ENCODE data around the gene HNF4A.

HNF4A gene

DNA sequence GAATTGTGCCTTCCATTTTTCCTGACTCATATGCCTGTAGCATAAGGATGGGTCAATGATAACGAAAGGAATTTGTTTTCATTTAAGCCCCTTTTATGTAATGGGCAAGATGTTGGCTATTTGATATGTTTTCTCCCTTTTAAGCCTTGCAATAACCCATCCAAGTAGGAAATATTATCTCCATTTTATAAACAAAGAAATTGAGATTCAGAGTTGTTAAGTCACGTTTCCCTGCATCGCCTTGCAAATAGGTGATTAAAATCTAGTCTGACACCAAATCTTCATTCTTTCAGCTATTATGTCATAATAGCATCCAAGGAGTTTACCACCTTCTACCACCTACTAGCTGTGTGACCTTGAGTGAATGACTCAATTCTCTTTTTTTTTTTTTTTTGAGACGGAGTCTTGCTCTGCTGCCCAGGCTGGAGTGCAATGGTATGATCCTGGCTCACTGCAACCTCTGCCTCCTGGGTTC, 7.0 kb downstream of the HNF4A start (continued):
- TF ChIP-seq ZNF169 (tag by site-specific recombination; IDR thresholded peaks at IDR 0.05) (no peak), ZNF560 (tag by site-specific recombination; IDR thresholded peaks at IDR 0.05; ENCODE audit: borderline replicate concordance) (no peak), SP2 (tag by site-specific recombination; IDR thresholded peaks at IDR 0.05) (peak; percentile 28), ZNF558 (tag by site-specific recombination; IDR thresholded peaks at IDR 0.05) (peak; percentile 68; the same call in 1 of the 2 replicates), ZNF37A (tag by site-specific recombination; IDR thresholded peaks at IDR 0.05) (no peak), WT1 (tag by site-specific recombination; IDR thresholded peaks at IDR 0.05) (peak; percentile 55; the same call in 1 of the 2 replicates), ZSCAN23 (tag by site-specific recombination; IDR thresholded peaks at IDR 0.05) (peak; percentile 74), ZNF600 (tag by site-specific recombination; IDR thresholded peaks at IDR 0.05) (peak; percentile 45; the same call in 1 of the 2 replicates), SCRT2 (tag by site-specific recombination; IDR thresholded peaks at IDR 0.05) (peak; percentile 67), PBX3 (CRISPR knock-in tag; IDR thresholded peaks at IDR 0.05) (no peak), KLF8 (tag by site-specific recombination; IDR thresholded peaks at IDR 0.05) (peak; percentile 96), ZNF776 (tag by site-specific recombination; IDR thresholded peaks at IDR 0.05; ENCODE audit: borderline replicate concordance) (no peak), ZNF366 (tag by site-specific recombination; conservative IDR thresholded peaks at IDR 0.05) (peak; percentile 80), GLI2 (tag by site-specific recombination; IDR thresholded peaks at IDR 0.05; ENCODE audit: borderline replicate concordance, low read depth) (no peak), ZNF335 (tag by site-specific recombination; conservative IDR thresholded peaks at IDR 0.05) (peak; percentile 31; the same call in 1 of the 2 replicates), KLF16 (tag by site-specific recombination; IDR thresholded peaks at IDR 0.05) (0 out of 2 replicates have a peak, but pooled peaks have one; percentile 29), ZNF174 (tag by site-specific recombination; IDR thresholded peaks at IDR 0.05) (no peak), ZBTB17 (tag by site-specific recombination; IDR thresholded peaks at IDR 0.05) (peak; percentile 73), ZNF184 (tag by site-specific recombination; IDR thresholded peaks at IDR 0.05) (0 out of 2 replicates have a peak, but pooled peaks have one; percentile 51), ZNF629 (tag by site-specific recombination; IDR thresholded peaks at IDR 0.05) (peak; percentile 96), ZBTB44 (tag by site-specific recombination; IDR thresholded peaks at IDR 0.05) (peak; percentile 85), ZEB2 (tag by site-specific recombination; IDR thresholded peaks at IDR 0.05) (no peak), ZNF777 (tag by site-specific recombination; IDR thresholded peaks at IDR 0.05; ENCODE audit: borderline replicate concordance) (no peak), ZNF692 (tag by site-specific recombination; IDR thresholded peaks at IDR 0.05) (peak; percentile 73), PRDM1 (tag by site-specific recombination; IDR thresholded peaks at IDR 0.05) (0 out of 2 replicates have a peak, but pooled peaks have one; percentile 22), GFI1B (tag by site-specific recombination; IDR thresholded peaks at IDR 0.05) (0 out of 2 replicates have a peak, but pooled peaks have one; percentile 44)
- TF ChIP-seq, protein P1, sequence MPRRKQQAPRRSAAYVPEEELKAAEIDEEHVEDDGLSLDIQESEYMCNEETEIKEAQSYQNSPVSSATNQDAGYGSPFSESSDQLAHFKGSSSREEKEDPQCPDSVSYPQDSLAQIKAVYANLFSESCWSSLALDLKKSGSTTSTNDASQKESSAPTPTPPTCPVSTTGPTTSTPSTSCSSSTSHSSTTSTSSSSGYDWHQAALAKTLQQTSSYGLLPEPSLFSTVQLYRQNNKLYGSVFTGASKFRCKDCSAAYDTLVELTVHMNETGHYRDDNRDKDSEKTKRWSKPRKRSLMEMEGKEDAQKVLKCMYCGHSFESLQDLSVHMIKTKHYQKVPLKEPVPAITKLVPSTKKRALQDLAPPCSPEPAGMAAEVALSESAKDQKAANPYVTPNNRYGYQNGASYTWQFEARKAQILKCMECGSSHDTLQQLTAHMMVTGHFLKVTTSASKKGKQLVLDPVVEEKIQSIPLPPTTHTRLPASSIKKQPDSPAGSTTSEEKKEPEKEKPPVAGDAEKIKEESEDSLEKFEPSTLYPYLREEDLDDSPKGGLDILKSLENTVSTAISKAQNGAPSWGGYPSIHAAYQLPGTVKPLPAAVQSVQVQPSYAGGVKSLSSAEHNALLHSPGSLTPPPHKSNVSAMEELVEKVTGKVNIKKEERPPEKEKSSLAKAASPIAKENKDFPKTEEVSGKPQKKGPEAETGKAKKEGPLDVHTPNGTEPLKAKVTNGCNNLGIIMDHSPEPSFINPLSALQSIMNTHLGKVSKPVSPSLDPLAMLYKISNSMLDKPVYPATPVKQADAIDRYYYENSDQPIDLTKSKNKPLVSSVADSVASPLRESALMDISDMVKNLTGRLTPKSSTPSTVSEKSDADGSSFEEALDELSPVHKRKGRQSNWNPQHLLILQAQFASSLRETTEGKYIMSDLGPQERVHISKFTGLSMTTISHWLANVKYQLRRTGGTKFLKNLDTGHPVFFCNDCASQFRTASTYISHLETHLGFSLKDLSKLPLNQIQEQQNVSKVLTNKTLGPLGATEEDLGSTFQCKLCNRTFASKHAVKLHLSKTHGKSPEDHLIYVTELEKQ (tag by site-specific recombination; IDR thresholded peaks at IDR 0.05; ENCODE audit: borderline replicate concordance), result 0 out of 2 replicates have a peak, but pooled peaks have one; percentile 59
- TF ChIP-seq, protein P2, sequence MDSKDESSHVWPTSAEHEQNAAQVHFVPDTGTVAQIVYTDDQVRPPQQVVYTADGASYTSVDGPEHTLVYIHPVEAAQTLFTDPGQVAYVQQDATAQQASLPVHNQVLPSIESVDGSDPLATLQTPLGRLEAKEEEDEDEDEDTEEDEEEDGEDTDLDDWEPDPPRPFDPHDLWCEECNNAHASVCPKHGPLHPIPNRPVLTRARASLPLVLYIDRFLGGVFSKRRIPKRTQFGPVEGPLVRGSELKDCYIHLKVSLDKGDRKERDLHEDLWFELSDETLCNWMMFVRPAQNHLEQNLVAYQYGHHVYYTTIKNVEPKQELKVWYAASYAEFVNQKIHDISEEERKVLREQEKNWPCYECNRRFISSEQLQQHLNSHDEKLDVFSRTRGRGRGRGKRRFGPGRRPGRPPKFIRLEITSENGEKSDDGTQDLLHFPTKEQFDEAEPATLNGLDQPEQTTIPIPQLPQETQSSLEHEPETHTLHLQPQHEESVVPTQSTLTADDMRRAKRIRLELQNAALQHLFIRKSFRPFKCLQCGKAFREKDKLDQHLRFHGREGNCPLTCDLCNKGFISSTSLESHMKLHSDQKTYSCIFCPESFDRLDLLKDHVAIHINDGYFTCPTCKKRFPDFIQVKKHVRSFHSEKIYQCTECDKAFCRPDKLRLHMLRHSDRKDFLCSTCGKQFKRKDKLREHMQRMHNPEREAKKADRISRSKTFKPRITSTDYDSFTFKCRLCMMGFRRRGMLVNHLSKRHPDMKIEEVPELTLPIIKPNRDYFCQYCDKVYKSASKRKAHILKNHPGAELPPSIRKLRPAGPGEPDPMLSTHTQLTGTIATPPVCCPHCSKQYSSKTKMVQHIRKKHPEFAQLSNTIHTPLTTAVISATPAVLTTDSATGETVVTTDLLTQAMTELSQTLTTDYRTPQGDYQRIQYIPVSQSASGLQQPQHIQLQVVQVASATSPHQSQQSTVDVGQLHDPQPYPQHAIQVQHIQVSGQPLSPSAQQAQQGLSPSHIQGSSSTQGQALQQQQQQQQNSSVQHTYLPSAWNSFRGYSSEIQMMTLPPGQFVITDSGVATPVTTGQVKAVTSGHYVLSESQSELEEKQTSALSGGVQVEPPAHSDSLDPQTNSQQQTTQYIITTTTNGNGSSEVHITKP (tag by site-specific recombination; IDR thresholded peaks at IDR 0.05), result peak; percentile 98
